Measurements from ENCODE around the gene TMEM125. TPM values are rescaled to one million over a fixed set of nuclear protein-coding genes. Genes with fewer than 3 reads are reported as not detected.

The TMEM125 gene
- total RNA-seq, 1 experiment from 2014 or later = 21.5 TPM

- no peak for TF ChIP-seq ATF2 (CRISPR knock-in tag; IDR thresholded peaks at IDR 0.05; ENCODE audit: borderline replicate concordance, low read depth)
- TF ChIP-seq ELF4 (CRISPR knock-in tag; IDR thresholded peaks at IDR 0.05; ENCODE audit: low read depth) = no peak
- no peak for TF ChIP-seq OVOL2 (CRISPR knock-in tag; IDR thresholded peaks at IDR 0.05; ENCODE audit: borderline replicate concordance)
- no peak for TF ChIP-seq USF2 (CRISPR knock-in tag; IDR thresholded peaks at IDR 0.05)
- TF ChIP-seq NFATC4 (CRISPR knock-in tag; IDR thresholded peaks at IDR 0.05) = no peak
- H3K27ac Mint-ChIP-seq = no peak overlapping the region
- ATAC-seq = no peak
- POLR2A ChIA-PET = no interaction called here
- CTCF ChIA-PET = interaction anchor here (1.2 to 2.0 kb wide), 2 partner anchors 24 to 105 kb away, joined by 3 to 7 read pairs; partner anchors contain the start of gene C1orf210
- H3K27me3 Mint-ChIP-seq (ENCODE audit: low read depth) = no peaks in the 10 kb centered on the region; the same call in 1 of the 2 replicates
- H3K4me3 Mint-ChIP-seq = no peak overlapping the region
- H3K36me3 Mint-ChIP-seq = no peaks in the 10 kb centered on the region
- no peaks in the 10 kb centered on the region for H3K9me3 Mint-ChIP-seq
- H3K4me1 Mint-ChIP-seq = no peaks in the 10 kb centered on the region
- no peak for DNase-seq (ENCODE audit: low spot score)
These were observed 39.7 kb downstream of the TMEM125 start for GRCh38 chr1:43309405-43310025.

- TF ChIP-seq ZMAT4 (CRISPR knock-in tag; IDR thresholded peaks at IDR 0.05) (no peak), ZNF671 (CRISPR knock-in tag; IDR thresholded peaks at IDR 0.05) (no peak), AR (CRISPR knock-in tag; IDR thresholded peaks at IDR 0.05) (no peak), ZNF532 (CRISPR knock-in tag; IDR thresholded peaks at IDR 0.05; ENCODE audit: borderline replicate concordance) (no peak), NFATC4 (CRISPR knock-in tag; IDR thresholded peaks at IDR 0.05) (no peak), ZNF396 (CRISPR knock-in tag; IDR thresholded peaks at IDR 0.05; ENCODE audit: borderline replicate concordance) (no peak), RORB (CRISPR knock-in tag; IDR thresholded peaks at IDR 0.05) (no peak), SMAD3 (CRISPR knock-in tag; IDR thresholded peaks at IDR 0.05; ENCODE audit: borderline replicate concordance) (no peak), JUN (CRISPR knock-in tag; IDR thresholded peaks at IDR 0.05) (no peak), PRRX2 (CRISPR knock-in tag; IDR thresholded peaks at IDR 0.05) (no peak), JAZF1 (CRISPR knock-in tag; IDR thresholded peaks at IDR 0.05) (no peak), MXD4 (CRISPR knock-in tag; IDR thresholded peaks at IDR 0.05; ENCODE audit: borderline replicate concordance) (no peak), ZNF219 (CRISPR knock-in tag; IDR thresholded peaks at IDR 0.05; ENCODE audit: borderline replicate concordance) (no peak)
- ChIA-PET POLR2A (no interaction called here), CTCF (interaction anchor here (1.5 to 1.6 kb wide), 2 partner anchors 47 to 85 kb away, joined by 3 to 5 read pairs; partner anchors contain the start of gene CDC20)
- no peak overlapping the region for H3K27ac Mint-ChIP-seq
- no peak overlapping the region for H3K4me3 Mint-ChIP-seq
- no peaks in the 10 kb centered on the region for H3K36me3 Mint-ChIP-seq
- no peaks in the 10 kb centered on the region; the same call in 1 of the 2 replicates for H3K27me3 Mint-ChIP-seq (ENCODE audit: low read depth)
- H3K4me1 Mint-ChIP-seq = no peaks in the 10 kb centered on the region
- ATAC-seq (no peak), DNase-seq (ENCODE audit: low spot score) (no peak)
- no peaks in the 10 kb centered on the region for H3K9me3 Mint-ChIP-seq
These were observed 41.7 kb downstream of the TMEM125 start for GRCh38 chr1:43311521-43311920.

Data from WTC11 (cell line).